ENCODE data around the gene TFPT.

Gene TFPT

DNA sequence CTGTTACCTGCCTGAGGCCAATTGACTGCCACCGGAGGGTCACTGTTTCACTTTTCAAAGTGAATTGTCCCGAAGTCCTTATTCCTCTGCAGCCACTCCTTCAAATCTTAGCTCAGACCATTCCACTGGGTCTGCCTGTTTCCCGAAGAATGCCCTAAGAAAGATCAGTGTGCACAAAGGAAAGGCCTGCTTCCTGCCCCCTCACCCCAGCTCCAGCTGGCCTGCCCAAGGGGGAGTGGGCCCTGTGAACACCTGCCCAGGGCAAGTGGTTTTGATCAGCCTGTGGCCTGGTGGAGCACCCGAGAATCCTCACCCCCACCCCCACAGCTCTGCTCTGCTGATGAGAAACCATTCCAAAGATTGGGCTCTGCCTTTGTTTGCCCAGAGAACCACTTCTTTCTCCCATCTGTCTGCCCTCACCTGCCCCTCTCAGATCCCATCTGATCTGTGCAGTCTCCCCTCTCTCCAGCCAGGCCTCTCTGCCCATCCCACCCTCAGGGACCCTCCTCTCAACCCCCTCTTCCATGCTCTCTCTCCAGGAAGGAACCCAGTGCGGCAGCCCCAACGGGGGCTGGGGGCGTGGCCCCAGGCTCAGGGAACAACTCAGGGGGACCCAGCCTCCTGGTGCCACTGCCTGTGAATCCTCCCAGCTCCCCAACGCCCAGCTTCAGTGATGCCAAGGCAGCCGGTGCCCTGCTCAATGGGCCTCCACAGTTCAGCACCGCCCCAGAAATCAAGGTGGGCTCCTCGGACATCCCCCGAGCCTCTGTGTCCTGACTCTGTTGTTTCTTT lies 33.8 kb upstream of the TFPT start:
- no peak for DNase-seq (ENCODE audit: low spot score)

- DNase-seq (ENCODE audit: low spot score), result no peak
Measured at GRCh38 chr19:54148158-54148557, 32.7 kb upstream of the TFPT start.

- DNase-seq (ENCODE audit: low spot score), result no peak
Measured at GRCh38 chr19:54147676-54148075, 32.2 kb upstream of the TFPT start.

- DNase-seq (ENCODE audit: low spot score), result no peak
Measured at GRCh38 chr19:54145541-54146158, 30.2 kb upstream of the TFPT start.

GRCh38 chr19:54142166-54142780 lies 26.8 kb upstream of the TFPT start:
- no peak for DNase-seq (ENCODE audit: low spot score)

- DNase-seq (ENCODE audit: low spot score), result no peak
Measured at GRCh38 chr19:54141356-54141755, 25.9 kb upstream of the TFPT start.

DNA sequence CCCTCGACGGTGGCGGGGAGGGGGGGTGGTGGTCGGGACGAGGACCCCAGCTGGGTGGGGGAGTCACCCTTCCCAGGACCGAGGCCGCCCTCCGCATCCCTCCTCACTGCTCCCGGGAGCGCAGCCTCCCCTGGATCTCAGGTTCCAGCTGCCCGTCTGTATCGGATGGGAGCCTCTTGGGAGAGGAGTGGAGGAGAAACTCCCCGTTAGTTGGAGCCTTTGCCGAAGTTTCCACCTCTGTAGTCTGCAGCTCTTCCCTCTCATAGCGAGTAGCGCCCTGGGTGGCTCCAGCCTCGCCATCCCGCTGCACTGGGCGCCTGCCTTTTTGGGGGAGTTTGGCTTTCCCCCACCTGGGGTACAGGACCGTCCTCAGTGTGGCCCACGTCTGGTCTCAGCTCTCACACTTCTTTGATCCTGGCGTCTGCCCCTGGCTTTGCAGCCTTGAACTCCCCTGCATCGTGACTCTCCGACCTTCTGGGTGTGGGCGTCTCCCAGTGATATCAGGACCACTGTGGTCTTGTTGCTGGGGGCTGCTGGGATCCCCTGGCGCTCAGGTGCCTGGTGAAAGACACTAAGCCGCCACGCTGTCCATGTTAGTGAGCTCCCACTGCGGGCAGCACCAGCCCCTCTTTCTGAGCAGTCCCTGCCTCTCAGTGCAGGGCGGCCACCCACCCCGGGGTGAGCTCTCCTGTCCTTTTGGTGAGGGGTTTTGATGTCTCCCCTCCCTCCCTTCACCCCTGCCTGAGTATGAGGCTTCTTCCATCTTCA lies 23.2 kb upstream of the TFPT start:
- no peak for DNase-seq (ENCODE audit: low spot score)

- no peak for DNase-seq (ENCODE audit: low spot score)
Measured at GRCh38 chr19:54137699-54138488, 22.4 kb upstream of the TFPT start, which contains the start of gene CNOT3. Gene CNOT3, plus strand, starts transcription at chr19:54137762. Its CDS starts 5,217 bp downstream, at chr19:54142979.

- peak; percentile 99 for DNase-seq (ENCODE audit: low spot score)
Measured at GRCh38 chr19:54136864-54137698, 21.6 kb upstream of the TFPT start.

GRCh38 chr19:54136086-54136863 lies 20.8 kb upstream of the TFPT start:
- DNase-seq (ENCODE audit: low spot score), result no peak

DNA sequence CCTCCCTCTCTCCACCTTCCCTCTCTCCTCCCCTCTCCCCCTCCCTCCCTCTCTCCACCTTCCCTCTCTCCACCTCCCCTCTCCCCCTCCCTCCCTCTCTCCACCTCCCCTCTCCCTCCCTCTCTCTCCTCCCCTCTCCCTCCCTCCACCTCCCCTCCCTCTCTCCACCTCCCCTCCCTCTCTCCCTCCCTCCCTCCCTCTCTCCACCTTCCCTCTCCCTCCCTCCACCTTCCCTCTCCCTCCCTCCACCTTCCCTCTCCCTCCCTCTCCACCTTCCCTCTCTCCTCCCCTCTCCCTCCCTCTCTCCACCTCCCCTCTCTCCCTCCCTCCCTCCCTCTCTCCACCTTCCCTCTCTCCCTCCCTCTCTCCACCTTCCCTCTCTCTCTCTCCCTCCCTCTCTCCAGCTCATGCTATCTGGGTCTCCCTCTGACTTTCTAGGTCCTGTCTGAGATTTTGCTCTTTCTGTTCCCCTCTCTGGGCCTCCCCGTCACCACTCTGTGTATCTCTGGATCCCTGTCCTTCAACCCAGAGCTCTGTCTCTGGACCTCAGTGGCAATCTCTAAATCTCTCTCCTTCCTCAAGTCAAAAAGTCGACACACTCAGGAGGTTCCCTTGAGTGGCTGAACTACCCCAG lies 18.6 kb upstream of the TFPT start:
- no peak for DNase-seq (ENCODE audit: low spot score)

GRCh38 chr19:54133312-54133956 lies 18.0 kb upstream of the TFPT start:
- DNase-seq (ENCODE audit: low spot score), result peak; percentile 78

DNA sequence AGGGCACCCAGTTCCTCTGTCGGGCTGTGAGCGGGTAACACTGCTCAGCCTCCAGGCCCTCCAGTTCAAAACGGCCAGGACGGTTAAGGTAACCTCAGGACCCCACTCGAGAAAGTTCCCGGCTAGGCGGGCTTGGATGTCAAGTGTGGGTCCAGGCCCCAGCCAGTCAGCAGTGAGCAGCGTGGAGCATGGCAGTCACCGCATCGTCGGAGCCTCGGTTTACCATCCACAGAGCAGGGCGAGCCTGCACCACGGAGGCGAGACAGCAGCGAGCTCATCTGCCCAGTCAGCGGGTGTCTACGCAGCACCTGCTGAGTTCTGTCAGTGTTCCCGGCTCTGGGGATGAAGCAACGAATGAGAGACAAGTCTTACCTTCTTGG lies 14.2 kb upstream of the TFPT start:
- DNase-seq (ENCODE audit: low spot score), result no peak

GRCh38 chr19:54128796-54129616 lies 13.5 kb upstream of the TFPT start:
- DNase-seq (ENCODE audit: low spot score), result no peak

DNA sequence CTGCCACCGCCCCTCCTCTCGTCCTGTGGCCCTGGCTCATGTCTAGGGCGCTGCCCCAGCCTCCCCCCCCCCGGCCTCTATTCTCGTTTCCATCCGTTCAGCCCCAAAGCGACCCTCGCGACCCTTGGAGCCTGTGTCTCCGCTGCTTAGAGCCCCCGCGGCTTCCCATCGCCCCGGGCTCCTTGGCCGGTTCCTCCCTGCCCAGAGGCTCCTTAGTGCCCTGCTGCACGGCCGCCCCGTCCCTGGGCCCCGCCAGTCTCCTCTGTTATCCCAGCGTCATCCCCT lies 12.9 kb upstream of the TFPT start:
- DNase-seq (ENCODE audit: low spot score), result no peak

DNA sequence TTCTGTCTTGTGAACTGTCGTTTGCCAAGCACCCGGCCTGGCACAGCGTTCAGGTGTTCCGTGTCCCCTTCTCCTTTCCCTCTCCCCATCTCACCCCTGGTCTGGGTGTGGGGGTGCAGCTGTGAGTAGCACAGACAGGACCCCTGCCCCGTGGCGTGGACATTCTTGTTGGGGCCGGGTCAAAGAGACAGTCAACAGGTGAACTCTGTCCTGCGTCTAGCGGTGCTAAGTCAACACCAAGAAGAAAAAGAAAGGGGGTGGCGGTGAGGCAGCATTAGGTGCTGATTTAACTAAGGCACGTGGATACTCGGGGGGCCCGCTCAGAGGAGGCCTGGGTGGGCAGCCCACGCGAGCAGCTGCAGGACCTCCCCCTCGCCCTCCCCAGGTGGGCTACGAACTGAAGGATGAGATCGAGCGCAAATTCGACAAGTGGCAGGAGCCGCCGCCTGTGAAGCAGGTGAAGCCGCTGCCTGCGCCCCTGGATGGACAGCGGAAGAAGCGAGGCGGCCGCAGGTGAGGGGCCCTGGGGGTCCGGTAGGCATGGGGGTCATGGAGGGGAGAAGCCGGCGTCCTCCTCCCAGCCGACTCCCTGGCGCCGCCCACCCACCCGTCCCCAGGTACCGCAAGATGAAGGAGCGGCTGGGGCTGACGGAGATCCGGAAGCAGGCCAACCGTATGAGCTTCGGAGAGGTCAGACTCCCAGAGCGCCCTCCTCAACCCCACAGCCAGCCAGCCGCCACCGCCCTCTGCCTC lies 12.4 kb upstream of the TFPT start:
- DNase-seq (ENCODE audit: low spot score), result no peak

DNA sequence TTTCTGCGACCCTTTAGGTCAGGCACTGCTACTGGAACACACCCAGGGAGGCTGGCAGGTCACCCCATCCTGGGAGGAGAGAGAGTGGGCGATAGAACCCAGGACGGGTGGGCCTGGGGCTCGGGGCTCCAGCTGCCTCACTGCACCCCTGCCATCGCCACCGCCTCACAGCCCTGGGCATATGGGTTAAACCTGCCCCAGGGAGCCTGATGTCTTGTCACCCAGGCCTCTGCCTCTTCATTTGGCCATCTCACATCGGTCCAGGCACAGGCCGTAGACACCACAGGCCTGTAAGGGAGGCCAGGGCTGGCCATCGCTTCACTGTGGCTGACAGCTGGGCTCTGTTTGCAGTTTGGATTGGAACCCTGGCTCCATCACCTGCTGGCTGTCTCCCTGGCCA lies 10.3 kb upstream of the TFPT start:
- DNase-seq (ENCODE audit: low spot score), result no peak

GRCh38 chr19:54124393-54124792 lies 8.9 kb upstream of the TFPT start:
- no peak for DNase-seq (ENCODE audit: low spot score)
